OCI-LY3 (cell line): ENCODE results near the gene TREH.

ENCODE experiments used
- H2AFZ ChIP-seq: fragments of 200-600, 300-600 bp; shearing (Covaris generic); 2 replicates; pipeline ENCODE4 v1.6.0; 2014; ENCODE audit warnings: antibody characterized with exemption, low read depth, low read length
- H3K27ac ChIP-seq: fragments of 200-600, 300-600 bp; sonication (generic); 2 replicates; pipeline ENCODE4 v1.5.1; 2014; ENCODE audit warnings: mild to moderate bottlenecking, low read length, moderate library complexity, mixed read lengths
- H3K27me3 ChIP-seq: fragments of 200-600, 300-600 bp; sonication (generic); 2 replicates; pipeline ENCODE4 v1.6.1; 2014; ENCODE audit warnings: low read depth, low read length, mixed read lengths
- H3K36me3 ChIP-seq: fragments of 200-600, 300-600 bp; sonication (generic); replicated peaks from 2 replicates; pipeline ENCODE3; 2014; ENCODE audit warnings: low read depth, low read length, mixed read lengths
- H3K4me1 ChIP-seq: fragments of 300-600, 200-600 bp; sonication (generic); 2 replicates; pipeline ENCODE4 v1.6.1; 2014; ENCODE audit warnings: low read length, mixed read lengths
- H3K4me2 ChIP-seq: fragments of 200-600, 300-600 bp; sonication (generic); 2 replicates; pipeline ENCODE4 v1.6.1; 2014; ENCODE audit warnings: low read length, mixed read lengths
- H3K4me3 ChIP-seq: fragments of 300-600, 200-600 bp; sonication (generic); 2 replicates; pipeline ENCODE4 v1.5.1; 2014; ENCODE audit warnings: antibody characterized with exemption, mild to moderate bottlenecking, low read length, moderate library complexity
- H3K79me2 ChIP-seq: fragments of 300-600, 200-600 bp; shearing (Covaris generic); 2 replicates; pipeline ENCODE4 v1.6.1; 2014; ENCODE audit warnings: mild to moderate bottlenecking, low read length, mixed read lengths
- H3K9ac ChIP-seq: fragments of 300-600, 200-600 bp; shearing (Covaris generic); 2 replicates; pipeline ENCODE4 v1.6.0; 2014; ENCODE audit warnings: mild to moderate bottlenecking, low read length, moderate library complexity
- H3K9me3 ChIP-seq: fragments of 200-600, 300-600 bp; shearing (Covaris generic); 2 replicates; pipeline ENCODE4 v1.6.1; 2014; ENCODE audit warnings: low read length, mixed read lengths; ENCODE audit not compliant: insufficient read depth
- H4K20me1 ChIP-seq: fragments of 200-600, 300-600 bp; sonication (generic); 2 replicates; pipeline ENCODE4 v1.6.1; 2016; ENCODE audit warnings: low read length, mixed read lengths; ENCODE audit not compliant: insufficient read depth
- EZH2phosphoT487 ChIP-seq: fragments of 200-600 bp; shearing (Covaris generic); IDR thresholded peaks from 2 replicates; pipeline ENCODE4 v1.6.1; 2018; ENCODE audit warnings: antibody characterized with exemption, mixed run types, low read depth
- TF ChIP-seq, protein P1 (sequence below): fragments of 200-600, 300-600 bp; sonication (generic); IDR thresholded peaks from 2 replicates; pipeline ENCODE4 v1.5.1; 2014; ENCODE audit warnings: antibody characterized with exemption, low read length, low read depth

Gene TREH

DNA sequence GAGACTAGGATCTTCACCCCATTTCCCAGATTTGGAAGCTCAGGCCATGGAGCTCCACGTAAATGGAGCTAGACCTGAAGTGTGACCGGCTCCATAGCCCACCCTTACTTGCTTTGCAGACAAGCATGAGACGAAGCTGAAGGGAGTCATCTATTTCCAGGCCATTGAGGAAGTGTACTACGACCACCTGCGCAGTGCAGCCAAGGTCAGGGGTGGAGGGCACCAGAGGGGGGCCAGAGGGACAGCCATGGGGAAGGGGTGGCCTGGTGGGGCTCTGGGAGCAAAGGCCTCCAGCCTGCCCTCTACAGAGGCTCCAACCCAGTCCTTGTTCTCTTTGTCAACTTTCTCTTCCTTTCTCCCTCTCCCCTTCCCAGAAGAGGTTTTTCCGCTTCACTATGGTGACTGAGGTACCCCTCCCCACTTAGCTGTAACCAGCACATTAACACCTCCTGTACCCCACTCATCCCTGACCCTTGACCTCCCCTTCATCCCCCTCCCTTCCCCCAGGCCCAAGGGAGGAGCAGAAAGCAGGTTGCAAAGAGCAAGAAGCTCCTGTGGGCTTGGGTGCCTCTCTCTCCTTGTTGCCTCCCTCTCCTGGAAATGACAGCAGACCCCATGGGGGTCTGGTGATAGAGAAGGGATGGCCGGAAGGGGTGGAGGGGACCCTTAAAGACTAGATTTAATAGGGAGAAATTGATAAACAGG is 23.8 kb downstream of the TREH start:
- Histone ChIP-seq H3K4me3 (no peak overlapping the region), H3K9ac (no peak overlapping the region), H3K36me3 (no peaks in the 10 kb centered on the region), H3K79me2 (no peaks in the 10 kb centered on the region), H2AFZ (no peak overlapping the region), H3K27me3 (peaks cover 4% of the 10 kb centered on the region), H3K4me2 (no peak overlapping the region), H4K20me1 (no peaks in the 10 kb centered on the region), H3K4me1 (no peaks in the 10 kb centered on the region), H3K27ac (no peak overlapping the region), H3K9me3 (no peaks in the 10 kb centered on the region)
- no peak for TF ChIP-seq EZH2phosphoT487
- TF ChIP-seq, protein P1, sequence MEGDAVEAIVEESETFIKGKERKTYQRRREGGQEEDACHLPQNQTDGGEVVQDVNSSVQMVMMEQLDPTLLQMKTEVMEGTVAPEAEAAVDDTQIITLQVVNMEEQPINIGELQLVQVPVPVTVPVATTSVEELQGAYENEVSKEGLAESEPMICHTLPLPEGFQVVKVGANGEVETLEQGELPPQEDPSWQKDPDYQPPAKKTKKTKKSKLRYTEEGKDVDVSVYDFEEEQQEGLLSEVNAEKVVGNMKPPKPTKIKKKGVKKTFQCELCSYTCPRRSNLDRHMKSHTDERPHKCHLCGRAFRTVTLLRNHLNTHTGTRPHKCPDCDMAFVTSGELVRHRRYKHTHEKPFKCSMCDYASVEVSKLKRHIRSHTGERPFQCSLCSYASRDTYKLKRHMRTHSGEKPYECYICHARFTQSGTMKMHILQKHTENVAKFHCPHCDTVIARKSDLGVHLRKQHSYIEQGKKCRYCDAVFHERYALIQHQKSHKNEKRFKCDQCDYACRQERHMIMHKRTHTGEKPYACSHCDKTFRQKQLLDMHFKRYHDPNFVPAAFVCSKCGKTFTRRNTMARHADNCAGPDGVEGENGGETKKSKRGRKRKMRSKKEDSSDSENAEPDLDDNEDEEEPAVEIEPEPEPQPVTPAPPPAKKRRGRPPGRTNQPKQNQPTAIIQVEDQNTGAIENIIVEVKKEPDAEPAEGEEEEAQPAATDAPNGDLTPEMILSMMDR, result no peak

DNA sequence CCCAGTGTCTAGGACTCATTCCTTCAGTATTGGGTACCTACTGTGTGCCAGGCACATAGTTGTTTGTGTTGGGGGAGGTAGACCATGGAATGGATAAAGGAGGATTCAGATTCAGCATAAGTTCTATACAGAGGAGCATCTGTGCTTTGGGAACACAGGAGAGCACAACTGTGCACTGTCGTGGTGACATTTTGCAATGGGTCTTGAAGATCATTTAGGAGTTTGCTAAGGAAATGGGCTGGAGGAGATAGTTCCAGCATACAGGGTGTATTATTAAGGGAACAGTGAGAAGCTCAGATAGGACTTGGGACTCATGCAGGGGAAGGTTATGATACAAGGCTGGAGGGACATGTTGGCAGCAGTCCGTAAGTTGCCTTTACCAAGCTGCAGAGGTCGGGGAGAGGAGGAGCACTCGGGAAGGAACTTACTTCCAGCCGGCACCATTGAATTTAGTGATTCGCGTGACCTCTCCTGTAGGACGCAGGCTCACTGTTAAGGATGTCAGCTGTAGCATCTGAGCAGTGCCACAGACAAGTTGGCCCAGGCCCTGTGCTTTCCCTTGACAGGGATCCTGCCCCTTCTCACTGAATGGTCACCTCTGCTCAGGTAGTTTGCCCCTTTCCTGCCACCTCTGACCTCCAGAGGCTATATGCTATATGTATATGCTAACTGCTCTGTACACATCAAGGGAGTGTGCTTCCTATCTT is 25.6 kb downstream of the TREH start:
- H3K79me2 ChIP-seq, result no peaks in the 10 kb centered on the region
- H3K9me3 ChIP-seq, result no peaks in the 10 kb centered on the region
- H4K20me1 ChIP-seq, result no peaks in the 10 kb centered on the region
- no peak overlapping the region for H3K9ac ChIP-seq
- no peak overlapping the region for H3K27ac ChIP-seq
- H3K4me2 ChIP-seq, result no peak overlapping the region
- H3K27me3 ChIP-seq, result no peaks in the 10 kb centered on the region
- H3K4me1 ChIP-seq, result no peaks in the 10 kb centered on the region
- H2AFZ ChIP-seq, result no peak overlapping the region
- H3K4me3 ChIP-seq, result no peak overlapping the region
- H3K36me3 ChIP-seq, result no peaks in the 10 kb centered on the region
- TF ChIP-seq, protein P1, result no peak
- TF ChIP-seq EZH2phosphoT487, result no peak

DNA sequence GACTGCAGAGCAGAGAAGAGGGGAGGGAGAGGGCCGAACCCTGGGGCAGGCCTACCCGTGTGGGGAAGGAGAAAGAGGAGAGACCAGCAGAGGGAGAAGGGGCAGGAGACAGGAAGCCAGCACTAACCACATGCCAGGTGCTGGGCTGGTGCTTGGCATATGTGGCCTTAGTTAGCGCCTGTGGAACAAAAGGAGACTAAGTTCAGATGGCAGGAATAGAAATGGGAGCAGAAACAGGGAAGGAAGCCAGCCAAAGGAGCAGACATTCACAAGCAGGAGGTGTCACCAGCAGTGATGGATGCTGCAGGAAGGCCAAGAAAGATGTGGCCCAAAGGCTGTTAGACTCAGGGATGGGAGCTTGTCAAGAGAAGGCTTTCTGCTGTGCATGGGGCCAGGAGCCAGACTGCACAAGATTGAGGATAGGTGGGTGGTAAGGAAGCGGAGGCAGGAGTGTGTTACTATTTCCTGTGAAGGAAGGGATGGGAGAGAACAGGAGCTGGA is 26.7 kb downstream of the TREH start:
- no peaks in the 10 kb centered on the region for H3K36me3 ChIP-seq
- no peaks in the 10 kb centered on the region for H3K9me3 ChIP-seq
- no peak overlapping the region for H3K4me2 ChIP-seq
- no peaks in the 10 kb centered on the region for H3K27me3 ChIP-seq
- no peak overlapping the region for H3K9ac ChIP-seq
- no peaks in the 10 kb centered on the region for H4K20me1 ChIP-seq
- no peak overlapping the region for H2AFZ ChIP-seq
- no peak overlapping the region for H3K4me3 ChIP-seq
- TF ChIP-seq, protein P1, result no peak
- TF ChIP-seq EZH2phosphoT487, result no peak
- H3K79me2 ChIP-seq, result no peaks in the 10 kb centered on the region
- no peak overlapping the region for H3K27ac ChIP-seq
- H3K4me1 ChIP-seq, result no peaks in the 10 kb centered on the region

- H3K4me2 ChIP-seq, result no peak overlapping the region
Measured at GRCh38 chr11:118651820-118652219, 27.6 kb downstream of the TREH start.

More at GRCh38 chr11:118651820-118652219, 27.6 kb downstream of the TREH start:
- Histone ChIP-seq H4K20me1 (no peaks in the 10 kb centered on the region), H3K4me1 (no peaks in the 10 kb centered on the region), H3K9me3 (no peaks in the 10 kb centered on the region), H3K36me3 (no peaks in the 10 kb centered on the region), H2AFZ (no peak overlapping the region), H3K79me2 (no peaks in the 10 kb centered on the region), H3K27ac (no peak overlapping the region), H3K27me3 (no peaks in the 10 kb centered on the region), H3K9ac (no peak overlapping the region), H3K4me3 (no peak overlapping the region)
- TF ChIP-seq, protein P1, result no peak
- TF ChIP-seq EZH2phosphoT487, result no peak
